Measurements from ENCODE around the gene STAG1.
"Not testable (repeated sequence)": the region's sequence is repeated elsewhere in the genome, so short reads cannot be mapped to it uniquely, and the experiment has no call there.

STAG1 gene

DNA sequence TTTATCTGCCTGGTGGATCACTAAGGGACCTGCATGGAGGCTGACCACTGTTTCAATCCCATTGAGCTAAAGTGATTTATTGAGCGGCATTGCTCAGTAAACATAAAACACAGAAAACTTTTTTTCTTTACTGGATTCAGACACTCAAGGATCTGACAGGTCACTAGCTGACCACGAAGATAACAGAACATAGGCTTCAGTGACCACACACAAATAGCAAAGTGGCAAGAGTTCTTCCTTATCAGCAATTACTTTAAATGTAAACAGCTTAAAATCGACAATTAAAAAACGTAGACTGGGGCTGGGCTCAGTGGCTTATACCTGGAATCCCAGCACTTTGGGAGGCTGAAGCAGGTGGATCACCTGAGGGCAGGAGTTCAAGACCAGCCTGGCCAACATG is 48.7 kb downstream of the STAG1 start:
- DNase-seq (ENCODE audit: low read depth, low spot score): no peak

DNA sequence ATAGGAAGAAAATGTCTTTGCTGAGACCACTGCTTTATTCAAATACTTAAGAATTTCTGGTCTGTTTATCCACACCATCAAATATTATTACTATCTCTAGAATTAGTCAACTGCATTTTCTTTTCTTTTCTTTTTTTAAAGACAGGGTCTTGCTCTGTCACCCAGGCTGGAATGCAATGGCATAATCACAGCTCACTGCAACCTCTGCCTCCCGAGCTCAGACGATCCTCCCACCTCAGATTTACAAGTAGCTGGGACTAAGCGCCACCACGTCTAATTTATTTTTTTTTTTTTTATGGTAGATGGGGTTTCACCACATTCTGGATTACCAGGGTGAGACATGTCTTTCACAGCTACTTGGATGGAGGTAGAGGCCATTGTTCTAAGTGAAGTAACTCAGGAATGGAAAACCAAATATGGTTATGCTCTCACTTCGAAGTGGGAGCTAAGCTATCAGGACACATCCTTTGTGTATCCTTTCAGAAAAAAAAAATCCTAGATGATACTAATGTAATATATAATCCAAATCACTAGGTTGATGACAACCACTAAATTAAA is 52.8 kb downstream of the STAG1 start:
- no peak for DNase-seq (ENCODE audit: low read depth, low spot score)

DNA sequence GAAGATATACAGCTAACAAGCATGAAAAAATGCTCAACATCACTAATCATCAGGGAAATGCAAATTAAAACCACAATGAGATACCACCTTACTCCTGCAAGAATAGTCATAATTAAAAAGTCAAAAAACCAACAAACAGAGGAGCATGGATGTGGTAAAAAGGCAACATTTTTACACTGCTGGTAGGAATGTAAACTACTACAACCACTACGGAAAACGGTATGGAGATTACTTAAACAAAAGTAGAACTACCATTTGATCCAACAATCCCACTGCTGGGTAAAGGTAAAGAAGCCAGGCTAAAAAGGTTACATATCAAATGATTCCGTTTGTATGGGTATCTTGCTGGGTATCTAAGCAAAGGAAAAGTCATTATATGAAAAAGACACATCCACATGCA is 53.8 kb downstream of the STAG1 start:
- no peak for DNase-seq (ENCODE audit: low read depth, low spot score)

DNA sequence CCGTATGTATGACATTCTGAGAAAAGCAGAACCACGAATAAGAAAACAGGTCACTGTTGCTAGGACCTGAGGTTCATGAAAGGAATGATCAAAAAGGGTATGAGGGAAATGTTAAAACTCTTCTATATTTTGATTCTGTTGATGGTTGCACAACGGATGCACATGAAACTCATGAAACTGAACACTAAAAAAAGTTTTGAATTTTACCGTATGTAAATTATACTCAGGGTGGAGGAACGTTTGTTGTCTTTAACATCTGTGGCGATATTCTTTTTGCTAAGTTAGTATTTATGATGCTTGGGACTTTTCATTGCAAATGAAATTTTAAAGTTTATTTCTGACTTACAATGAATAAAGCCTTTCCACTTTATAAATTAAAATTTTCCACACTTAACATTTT is 55.4 kb downstream of the STAG1 start:
- no peak for DNase-seq (ENCODE audit: low read depth, low spot score)

DNA sequence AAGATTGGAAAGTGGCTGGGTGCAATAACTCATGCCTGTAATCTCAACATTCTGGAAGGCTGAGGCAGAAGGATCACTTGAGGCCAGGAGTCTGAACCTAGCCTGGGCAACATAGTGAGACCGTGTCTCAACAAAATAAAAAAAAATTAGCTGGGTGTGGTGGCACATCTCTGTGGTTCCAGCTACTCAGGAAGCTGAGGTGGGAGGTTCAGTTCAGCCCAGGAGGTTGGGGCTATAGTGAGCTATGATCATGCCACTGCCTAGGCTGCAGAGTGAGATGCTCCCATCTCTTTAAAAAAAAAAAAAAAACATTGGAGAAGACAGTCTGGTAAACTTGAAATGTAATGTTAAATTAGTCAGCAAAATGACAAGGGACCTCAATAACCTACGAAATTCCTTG is 57.9 kb downstream of the STAG1 start:
- DNase-seq (ENCODE audit: low read depth, low spot score): no peak

DNA sequence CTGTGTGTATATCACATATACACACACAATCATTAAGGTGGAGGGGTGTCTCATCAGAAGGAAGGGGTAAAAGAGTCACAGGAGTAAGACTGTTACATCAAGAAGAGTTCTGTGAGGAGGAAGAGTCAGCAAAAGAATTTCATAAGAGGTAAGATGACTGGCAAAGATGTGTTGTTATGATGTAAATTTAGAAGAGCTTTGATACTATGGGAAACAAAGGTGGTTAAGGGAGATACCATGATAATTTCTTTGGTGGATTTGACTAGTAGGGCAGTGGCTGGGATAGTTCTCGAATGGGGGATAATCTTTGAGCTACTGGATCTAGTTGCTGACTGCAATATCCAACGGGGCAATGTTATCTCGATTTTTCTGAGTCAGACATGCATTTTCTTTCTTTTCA is 61.6 kb downstream of the STAG1 start:
- no peak for DNase-seq (ENCODE audit: low read depth, low spot score)

DNA sequence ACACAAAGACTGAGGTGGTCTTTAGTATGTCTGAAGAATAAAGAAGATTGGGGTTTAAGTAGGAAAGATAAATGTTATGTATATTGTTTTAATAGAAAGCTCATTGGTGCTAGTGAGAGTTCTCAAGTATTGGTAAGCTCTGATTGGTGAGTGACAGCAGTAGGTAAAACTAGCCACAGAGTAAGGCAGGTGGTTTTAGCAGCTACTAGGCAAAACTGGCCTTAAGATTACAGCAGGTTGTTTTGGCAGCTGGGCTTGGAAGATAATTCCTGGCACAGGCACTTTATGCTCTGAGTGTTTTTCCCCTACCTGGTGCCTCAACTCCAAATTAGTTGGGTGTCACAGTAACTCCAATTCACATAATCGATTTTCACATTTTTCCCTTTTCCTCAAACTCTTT is 66.3 kb downstream of the STAG1 start:
- no peak for DNase-seq (ENCODE audit: low read depth, low spot score)

DNA sequence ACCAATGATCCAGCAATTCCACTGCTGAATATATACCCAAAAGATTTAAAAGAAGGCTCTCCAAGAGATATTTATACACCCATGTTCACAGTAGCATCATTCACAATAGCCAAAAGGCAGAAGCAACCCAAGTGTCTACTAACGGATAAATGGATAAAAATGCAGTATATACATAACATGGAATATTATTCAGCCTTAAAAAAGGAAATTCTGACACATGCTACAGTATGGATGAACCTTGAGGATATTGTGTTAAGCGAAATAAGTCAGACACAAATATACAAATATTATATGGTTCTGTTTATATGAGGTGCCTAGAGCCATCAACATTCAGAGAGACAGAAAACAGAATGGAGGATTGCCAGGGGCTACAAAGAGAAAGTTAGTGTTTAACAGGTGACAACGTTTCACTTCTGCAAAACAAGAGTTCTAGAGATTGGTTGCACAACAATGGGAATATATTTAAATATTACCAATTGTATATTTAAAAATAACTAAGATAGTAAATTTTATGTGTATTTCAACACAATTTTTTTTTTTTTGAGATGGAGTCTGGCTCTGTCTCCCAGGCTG is 69.4 kb downstream of the STAG1 start:
- no peak for DNase-seq (ENCODE audit: low read depth, low spot score)

DNA sequence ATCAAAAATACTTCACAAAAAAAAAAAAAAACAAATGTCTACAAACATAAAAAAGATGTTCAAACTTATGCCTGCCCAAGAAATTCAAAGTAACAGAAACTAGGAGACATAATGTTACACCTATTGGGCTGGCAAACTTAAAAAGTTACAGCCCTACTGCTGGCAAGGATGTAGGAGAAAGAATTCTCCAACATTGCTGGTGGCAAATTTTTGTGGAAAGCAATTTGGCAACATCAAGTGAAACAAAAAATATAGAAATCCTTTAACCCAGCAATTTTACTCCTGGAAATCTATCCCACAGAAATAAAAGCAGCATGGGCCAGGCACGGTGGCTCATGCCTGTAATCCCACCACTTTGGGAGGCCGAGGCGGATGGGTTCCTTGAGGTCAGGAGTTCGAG is 73.2 kb downstream of the STAG1 start:
- DNase-seq (ENCODE audit: low read depth, low spot score): no peak

DNA sequence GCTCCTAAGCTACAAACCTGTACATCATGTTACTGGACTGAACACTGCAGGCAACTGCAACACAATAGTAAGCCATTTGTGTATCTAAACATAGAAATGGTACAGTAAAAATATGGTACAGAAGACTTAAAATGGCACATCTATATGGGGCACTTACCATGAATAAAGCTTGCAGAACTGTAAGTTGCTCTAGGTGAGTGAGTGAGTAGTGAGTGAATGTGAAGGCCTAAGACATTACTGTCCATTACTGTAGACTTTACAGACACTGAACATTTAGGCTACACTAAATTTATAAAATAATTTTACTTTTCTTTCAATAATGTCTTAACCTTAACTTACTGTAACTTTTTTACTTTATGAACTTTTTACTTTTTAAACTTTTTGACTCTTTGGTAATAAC is 76.2 kb downstream of the STAG1 start:
- no peak for DNase-seq (ENCODE audit: low read depth, low spot score)

DNA sequence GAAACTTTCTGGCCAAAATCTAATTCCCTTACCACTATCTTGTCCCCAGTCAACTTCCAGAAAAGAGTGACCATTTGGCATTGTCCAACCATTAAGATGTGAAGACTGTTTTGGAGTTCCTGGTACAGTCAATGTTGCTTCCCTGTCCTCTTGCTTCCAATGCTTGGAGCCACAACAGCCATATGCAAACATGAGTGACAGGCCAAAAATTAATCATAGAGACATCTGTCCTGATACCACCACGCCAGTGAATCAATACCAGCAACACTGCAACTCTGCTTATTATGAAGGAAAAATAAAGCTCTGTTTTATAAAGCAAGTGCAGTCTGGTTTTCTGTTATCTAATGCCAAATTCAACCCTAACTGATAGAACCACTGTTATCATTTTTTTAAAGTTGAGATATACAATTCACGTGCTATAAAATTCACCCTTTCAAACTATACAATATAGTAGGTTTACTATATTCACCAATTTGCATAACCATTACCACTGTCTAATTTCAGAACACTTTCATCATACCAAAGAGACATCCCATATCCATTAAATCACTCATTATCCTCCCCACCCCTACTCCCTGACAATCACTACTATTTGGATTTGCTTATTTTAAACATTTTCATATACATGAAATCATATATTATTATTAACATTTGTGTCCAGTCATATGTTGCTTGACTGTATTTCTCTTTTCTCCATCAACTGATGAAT is 76.9 kb downstream of the STAG1 start:
- no peak for DNase-seq (ENCODE audit: low read depth, low spot score)

DNA sequence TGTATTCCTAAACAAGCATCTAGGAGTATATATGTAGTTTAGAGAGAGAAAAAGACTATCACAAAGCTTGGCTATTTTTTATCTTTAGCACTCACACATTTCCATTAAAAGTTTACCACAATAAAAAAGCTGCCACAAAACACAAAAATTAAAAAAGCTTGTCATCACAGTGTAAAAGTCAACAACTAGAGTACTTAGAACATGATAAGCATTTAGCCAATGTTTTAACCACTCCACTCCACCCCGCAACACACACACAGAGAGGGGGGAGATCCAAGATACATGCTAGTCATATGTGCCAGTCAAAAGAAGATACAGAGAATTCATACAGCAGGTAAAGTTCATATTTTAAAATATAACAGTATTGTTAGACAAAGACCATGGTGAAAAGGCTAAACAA is 79.7 kb downstream of the STAG1 start:
- no peak for DNase-seq (ENCODE audit: low read depth, low spot score)

DNA sequence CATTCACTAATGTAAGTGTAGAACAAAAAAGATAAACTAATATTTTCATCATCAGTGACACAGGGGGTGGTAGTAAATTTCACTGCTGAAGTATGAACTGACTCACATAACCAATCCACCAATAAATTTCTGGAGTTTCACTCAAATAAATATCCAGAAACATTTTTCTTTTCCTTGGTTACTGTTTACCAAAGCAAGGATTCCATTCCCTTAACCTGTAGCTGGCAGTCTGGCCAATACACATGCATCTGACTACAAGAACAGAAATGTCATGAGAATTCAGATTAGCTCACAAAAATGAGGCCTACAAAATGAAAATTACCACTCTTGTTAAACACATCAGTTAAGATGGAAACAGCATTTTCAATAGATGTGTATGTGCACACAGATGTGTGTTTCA is 80.3 kb downstream of the STAG1 start:
- no peak for DNase-seq (ENCODE audit: low read depth, low spot score)

DNA sequence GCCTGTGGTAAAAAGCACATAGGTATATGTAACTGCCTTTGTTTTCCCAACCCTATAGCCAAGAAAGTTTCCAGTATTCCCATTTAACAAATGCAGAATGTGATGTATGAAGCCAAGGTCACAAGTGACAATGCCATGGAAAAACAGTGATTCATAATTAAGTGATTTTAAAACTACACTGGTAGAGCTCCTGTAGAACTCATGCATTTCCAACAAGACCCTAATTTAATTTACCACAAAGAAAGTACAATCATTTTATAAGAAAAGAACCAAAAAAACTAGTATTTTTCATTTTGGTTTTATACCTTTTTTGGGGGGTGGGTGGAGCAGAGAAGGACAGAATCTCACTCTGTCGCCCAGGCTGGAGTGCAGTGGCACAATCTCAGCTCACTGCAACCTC is 82.0 kb downstream of the STAG1 start:
- DNase-seq (ENCODE audit: low read depth, low spot score): no peak

DNA sequence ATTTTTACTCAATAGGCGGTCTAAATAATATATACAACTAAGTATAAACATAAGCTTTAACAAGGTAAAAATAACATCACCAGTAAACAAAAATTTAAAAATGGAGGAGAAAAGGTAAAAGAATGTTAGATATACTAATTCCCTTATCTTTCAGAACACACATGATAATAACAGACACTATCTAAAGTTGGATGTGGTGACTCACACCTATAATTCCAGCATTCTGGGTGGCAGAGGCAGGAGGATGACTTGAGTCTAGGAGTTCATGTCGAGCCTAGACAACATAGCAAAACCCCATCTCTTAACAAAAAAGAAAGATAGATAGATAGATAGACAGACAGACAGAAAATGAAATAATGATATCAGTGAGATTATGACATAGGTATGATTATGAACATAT is 85.1 kb downstream of the STAG1 start:
- DNase-seq (ENCODE audit: low read depth, low spot score): no peak

DNA sequence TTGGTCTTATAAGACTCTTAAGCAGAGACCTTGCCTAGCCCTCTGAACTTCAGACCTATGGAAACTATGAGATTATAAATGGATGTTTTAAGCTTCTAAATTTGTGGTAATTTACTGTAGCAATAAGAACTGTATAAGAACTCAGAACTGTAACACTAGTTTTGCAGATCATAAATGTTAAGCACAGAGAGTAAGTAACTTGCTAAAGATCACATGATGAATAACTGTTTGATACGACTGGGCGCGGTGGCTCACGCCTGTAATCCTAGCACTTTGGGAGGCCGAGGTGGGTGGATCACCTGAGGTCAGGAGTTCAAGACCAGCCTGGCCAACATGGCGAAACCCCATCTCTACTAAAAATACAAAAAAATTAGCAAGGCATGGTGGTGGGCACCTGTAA is 85.9 kb downstream of the STAG1 start:
- DNase-seq (ENCODE audit: low read depth, low spot score): not testable (repeated sequence)

DNA sequence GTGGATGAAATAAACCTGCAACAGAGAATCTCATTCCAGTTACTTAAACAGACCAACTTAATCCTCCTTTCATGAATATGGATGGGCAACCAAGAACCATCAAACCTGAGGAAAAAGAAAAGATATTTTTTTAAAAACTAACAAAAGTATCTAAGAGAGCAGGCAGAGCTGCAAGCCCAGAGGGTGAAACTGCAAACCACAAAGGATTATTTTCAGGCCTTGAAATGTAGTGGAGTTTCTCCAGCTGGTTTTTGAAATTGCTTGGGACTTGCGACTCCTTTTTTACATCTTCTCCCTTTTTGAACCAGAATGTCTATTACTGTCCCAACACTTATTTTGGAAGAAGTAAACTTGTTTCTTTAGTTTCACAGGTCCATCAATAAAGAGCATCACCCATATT is 87.4 kb downstream of the STAG1 start:
- DNase-seq (ENCODE audit: low read depth, low spot score): no peak

DNA sequence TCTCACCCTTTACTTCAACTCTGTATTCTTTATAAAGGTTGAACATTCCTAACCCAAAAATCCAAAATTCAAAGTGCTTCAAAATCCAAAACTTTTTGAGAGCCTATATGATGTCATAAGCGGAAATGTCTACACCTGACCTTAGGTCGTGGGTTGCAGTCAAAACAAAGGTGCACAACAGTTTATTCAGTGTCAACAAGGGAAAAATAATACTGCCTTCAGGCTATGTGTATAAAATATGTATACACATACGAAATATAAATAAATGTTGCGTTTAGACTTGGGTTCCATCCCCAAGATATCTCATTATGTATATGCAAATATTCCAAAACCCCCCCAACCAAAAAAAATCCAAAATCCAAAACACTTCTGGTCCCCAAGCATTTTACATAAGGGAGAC is 90.9 kb downstream of the STAG1 start:
- no peak for DNase-seq (ENCODE audit: low read depth, low spot score)

DNA sequence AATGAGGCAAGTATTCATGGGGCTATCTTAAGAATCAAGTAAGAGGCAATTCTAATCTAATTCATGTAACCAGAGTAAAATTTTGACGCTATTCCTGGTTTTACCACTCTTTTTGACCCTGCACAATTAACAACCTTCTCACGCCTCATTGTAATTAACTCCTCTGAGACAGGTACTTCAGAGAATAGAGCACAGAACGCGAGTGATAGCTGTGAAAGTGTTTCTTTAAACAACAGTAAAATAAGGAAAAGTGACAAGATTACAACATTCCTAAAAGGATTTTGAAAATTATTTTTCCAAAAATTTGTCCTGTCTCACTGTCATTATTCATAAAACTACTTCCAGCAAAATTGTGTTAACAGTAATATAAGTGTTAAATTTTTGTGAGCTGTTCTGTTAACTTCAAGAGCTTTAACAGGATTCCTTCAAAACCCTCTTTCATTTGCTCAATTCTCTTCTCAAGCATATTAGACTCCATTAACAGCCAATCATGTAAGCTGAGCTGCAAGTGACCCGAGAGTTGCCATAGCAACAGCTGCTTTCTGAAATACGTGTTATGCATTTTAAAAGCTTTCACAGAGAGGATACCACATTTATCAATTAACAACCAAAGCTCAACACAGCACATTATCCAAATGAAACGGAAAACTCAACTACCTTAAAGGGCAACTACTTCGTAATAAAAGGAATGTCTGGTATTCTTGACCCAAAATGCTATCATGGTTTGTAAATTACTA is 93.1 kb downstream of the STAG1 start:
- DNase-seq (ENCODE audit: low read depth, low spot score): no peak

DNA sequence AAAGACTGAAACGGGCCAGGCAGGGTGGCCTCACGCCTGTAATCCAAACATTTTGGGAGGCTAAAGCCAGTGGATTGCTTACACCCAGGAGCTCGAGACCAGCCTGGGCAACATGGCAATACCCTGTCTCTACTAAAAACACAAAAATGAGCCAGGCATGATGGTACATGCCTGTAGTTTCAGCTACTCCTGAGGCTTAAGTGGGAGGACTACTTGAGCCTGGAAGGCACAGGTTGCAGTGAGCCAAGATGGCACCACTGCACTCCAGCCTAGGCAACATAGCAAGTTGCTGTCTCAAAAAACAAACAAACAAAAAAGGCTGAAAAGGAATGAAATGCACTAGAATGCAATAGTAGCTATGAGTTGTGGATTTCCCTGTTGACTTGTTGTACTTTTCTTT is 94.7 kb downstream of the STAG1 start:
- no peak for DNase-seq (ENCODE audit: low read depth, low spot score)

DNA sequence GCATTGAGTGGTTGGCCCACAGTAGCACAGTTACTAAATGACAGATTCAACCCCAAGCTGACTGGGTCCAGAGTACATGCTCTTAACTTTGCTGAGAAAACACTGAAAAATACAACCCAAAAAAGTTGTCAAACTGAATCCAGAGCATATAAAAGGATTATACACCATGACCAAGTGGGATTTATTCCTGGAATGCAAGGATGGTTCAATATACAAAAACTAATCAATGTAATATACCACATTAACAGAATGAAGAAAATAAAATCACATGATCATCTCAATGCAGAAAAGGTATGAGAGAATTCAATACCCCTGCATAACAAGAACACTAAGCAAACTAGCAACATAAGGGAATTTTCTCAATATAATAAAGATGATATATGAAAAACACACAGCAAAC is 98.5 kb downstream of the STAG1 start:
- DNase-seq (ENCODE audit: low read depth, low spot score): no peak

DNA sequence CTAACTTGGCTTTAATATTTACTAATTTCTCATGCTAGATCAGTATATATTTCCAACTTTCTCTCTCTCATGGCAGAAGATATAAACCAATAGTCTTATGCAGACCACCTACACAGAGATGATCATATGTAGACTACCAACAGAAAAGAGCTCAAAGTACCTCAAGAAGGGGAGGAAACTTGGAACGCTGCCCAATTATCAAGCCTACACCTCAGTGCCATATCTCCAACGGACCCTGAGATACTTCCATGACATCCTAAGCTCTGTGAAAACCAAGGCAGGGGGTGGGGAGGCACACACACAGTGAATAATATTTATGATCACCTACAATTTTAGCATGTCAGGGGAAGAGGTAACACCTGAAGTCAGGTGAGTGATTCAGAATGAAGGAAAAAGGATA is 100.6 kb downstream of the STAG1 start:
- DNase-seq (ENCODE audit: low read depth, low spot score): no peak

DNA sequence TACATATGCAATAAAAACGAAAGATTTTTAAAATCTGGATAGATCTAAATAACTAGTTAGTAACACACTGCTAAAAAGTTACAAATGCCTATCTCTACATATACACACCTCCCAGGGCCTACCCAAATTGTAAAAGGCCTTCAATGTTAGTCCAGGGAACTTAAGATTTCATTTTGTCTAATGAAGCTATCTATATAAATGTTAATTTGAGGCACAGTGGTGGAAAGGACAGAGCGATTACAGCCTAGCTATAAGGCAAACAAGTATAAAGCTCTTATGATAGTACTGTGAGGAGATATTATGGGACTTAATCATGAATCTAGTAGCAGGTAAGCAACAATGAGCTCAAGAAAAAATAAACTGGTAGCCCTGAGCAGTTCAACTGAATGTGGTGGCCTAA is 101.7 kb downstream of the STAG1 start:
- no peak for DNase-seq (ENCODE audit: low read depth, low spot score)

Measured in smooth muscle cell of the brain vasculature (primary cell).